MM.1S (cell line): ENCODE data around the gene HS3ST6.

ENCODE experiments used
- DNase-seq: peaks from one replicate; pipeline ENCODE4 v3.0.0-alpha.2; 2015
- H2AFZ ChIP-seq: fragments of 300-600 bp; sonication (generic); 2 replicates; pipeline ENCODE4 v1.6.0; 2016; ENCODE audit warnings: antibody characterized with exemption, low read length
- H3F3A ChIP-seq: fragments of 300-600 bp; sonication (generic); 2 replicates; pipeline ENCODE4 v1.6.1; 2016; ENCODE audit warnings: mild to moderate bottlenecking, antibody characterized with exemption, low read length, moderate library complexity, mixed read lengths; ENCODE audit not compliant: insufficient read depth
- H3K27ac ChIP-seq: fragments of 300-600 bp; sonication (generic); 2 replicates; pipeline ENCODE4 v1.5.1; 2016; ENCODE audit warnings: mild to moderate bottlenecking, low read length
- H3K27me3 ChIP-seq: fragments of 300-600 bp; sonication (generic); replicated peaks from 2 replicates; pipeline ENCODE4 v1.6.0; 2016; ENCODE audit warnings: low read length; ENCODE audit not compliant: insufficient read depth
- H3K36me3 ChIP-seq: fragments of 300-600 bp; sonication (generic); replicated peaks from 2 replicates; pipeline ENCODE4 v1.6.1; 2016; ENCODE audit warnings: mild to moderate bottlenecking, low read length, mixed read lengths; ENCODE audit not compliant: insufficient read depth
- H3K4me1 ChIP-seq: fragments of 300-600 bp; sonication (generic); 2 replicates; pipeline ENCODE4 v1.6.1; 2016; ENCODE audit warnings: low read length, mixed read lengths
- H3K4me2 ChIP-seq: fragments of 300-600 bp; sonication (generic); 2 replicates; pipeline ENCODE4 v1.6.0; 2016; ENCODE audit warnings: low read depth, low read length
- H3K4me3 ChIP-seq: fragments of 300-600 bp; sonication (generic); 2 replicates; pipeline ENCODE4 v1.5.1; 2016; ENCODE audit warnings: low read length, mixed read lengths
- H3K79me2 ChIP-seq: fragments of 300-600 bp; sonication (generic); 2 replicates; pipeline ENCODE4 v1.6.1; 2016; ENCODE audit warnings: mixed run types, low read length, mixed read lengths
- H3K9ac ChIP-seq: fragments of 300-600 bp; sonication (generic); 2 replicates; pipeline ENCODE4 v1.6.1; 2016; ENCODE audit warnings: low read length, mixed read lengths
- H3K9me2 ChIP-seq: fragments of 300-600 bp; sonication (generic); replicated peaks from 2 replicates; pipeline ENCODE4 v1.6.1; 2016; ENCODE audit warnings: mild to moderate bottlenecking, low read length, mixed read lengths; ENCODE audit not compliant: insufficient read depth
- H3K9me3 ChIP-seq: fragments of 300-600 bp; sonication (generic); replicated peaks from 2 replicates; pipeline ENCODE4 v1.6.1; 2016; ENCODE audit warnings: mild to moderate bottlenecking, low read length, mixed read lengths; ENCODE audit not compliant: insufficient read depth
- H4K20me1 ChIP-seq: fragments of 300-600 bp; sonication (generic); 2 replicates; pipeline ENCODE4 v1.6.1; 2016; ENCODE audit warnings: mild to moderate bottlenecking, low read length, moderate library complexity, mixed read lengths; ENCODE audit not compliant: insufficient read depth
- CTCF ChIP-seq: fragments of 300-600 bp; sonication (generic); IDR thresholded peaks from 2 replicates; pipeline ENCODE4 v1.5.1; 2016; ENCODE audit warnings: antibody characterized with exemption, low read length, mixed read lengths
- EZH2 ChIP-seq: fragments of 300-600 bp; sonication (generic); optimal IDR thresholded peaks from 2 replicates; pipeline ENCODE3; 2017; ENCODE audit warnings: low read depth, mild to moderate bottlenecking, antibody characterized with exemption, low read length, mixed read lengths
- EZH2phosphoT487 ChIP-seq: fragments of 300-600 bp; sonication (generic); IDR thresholded peaks from 2 replicates; pipeline ENCODE4 v1.6.1; 2018; ENCODE audit warnings: antibody characterized with exemption, low read length

Gene HS3ST6

GRCh38 chr16:1915732-1916639, 2.2 kb downstream of the HS3ST6 start:
- H3K79me2 ChIP-seq = no peaks in the 10 kb centered on the region
- TF ChIP-seq CTCF = no peak
- TF ChIP-seq EZH2phosphoT487 = no peak
- no peak for TF ChIP-seq EZH2
- H3K9me3 ChIP-seq = no peaks in the 10 kb centered on the region
- H3F3A ChIP-seq = no peaks in the 10 kb centered on the region
- no peak overlapping the region for H3K4me2 ChIP-seq
- H3K9ac ChIP-seq = no peak overlapping the region
- H4K20me1 ChIP-seq = no peaks in the 10 kb centered on the region
- H3K4me1 ChIP-seq = no peaks in the 10 kb centered on the region
- H3K27ac ChIP-seq = no peak overlapping the region
- H2AFZ ChIP-seq = no peak overlapping the region
- H3K9me2 ChIP-seq = no peaks in the 10 kb centered on the region
- no peak for DNase-seq
- H3K36me3 ChIP-seq = no peaks in the 10 kb centered on the region
- peaks cover 67% of the 10 kb centered on the region for H3K27me3 ChIP-seq
- H3K4me3 ChIP-seq = no peak overlapping the region

GRCh38 chr16:1914988-1915387, 3.2 kb downstream of the HS3ST6 start:
- Histone ChIP-seq H3K4me1 (no peaks in the 10 kb centered on the region), H3K9ac (no peak overlapping the region), H3K36me3 (no peaks in the 10 kb centered on the region), H3K4me3 (no peak overlapping the region), H3K4me2 (no peak overlapping the region), H3K9me2 (no peaks in the 10 kb centered on the region), H3F3A (no peaks in the 10 kb centered on the region), H4K20me1 (no peaks in the 10 kb centered on the region), H3K9me3 (no peaks in the 10 kb centered on the region), H3K27ac (no peak overlapping the region), H2AFZ (no peak overlapping the region), H3K27me3 (peaks cover 57% of the 10 kb centered on the region), H3K79me2 (no peaks in the 10 kb centered on the region)
- no peak for DNase-seq
- TF ChIP-seq EZH2 = no peak
- no peak for TF ChIP-seq CTCF
- TF ChIP-seq EZH2phosphoT487 = no peak

GRCh38 chr16:1914084-1914608, 4.1 kb downstream of the HS3ST6 start:
- TF ChIP-seq EZH2phosphoT487 (no peak), EZH2 (no peak), CTCF (no peak)
- H2AFZ ChIP-seq = no peak overlapping the region

More at GRCh38 chr16:1914084-1914608, 4.1 kb downstream of the HS3ST6 start:
- Histone ChIP-seq H3K4me3 (no peak overlapping the region), H4K20me1 (no peaks in the 10 kb centered on the region), H3K36me3 (no peaks in the 10 kb centered on the region), H3K9me2 (no peaks in the 10 kb centered on the region), H3K9me3 (no peaks in the 10 kb centered on the region), H3K79me2 (no peaks in the 10 kb centered on the region), H3K27ac (no peak overlapping the region), H3F3A (no peaks in the 10 kb centered on the region), H3K4me2 (no peak overlapping the region), H3K4me1 (no peaks in the 10 kb centered on the region), H3K27me3 (peaks cover 48% of the 10 kb centered on the region), H3K9ac (no peak overlapping the region)
- no peak for DNase-seq
